ENCODE data around the gene BRD1.

GRCh38 chr22:49852898-49853894 lies 25.5 kb upstream of the BRD1 start, which contains the start of gene ZBED4:
- no peak for TF ChIP-seq CTCF (conservative IDR thresholded peaks at IDR 0.05 in 1 of 2, IDR thresholded peaks at IDR 0.05 in 1 of 2; ENCODE audit: extremely low read depth in 1 of 2, insufficient read depth in 1 of 2, low read depth in 1 of 2, low read length in 2 of 2)
- no peak for TF ChIP-seq EZH2 (IDR thresholded peaks at IDR 0.05; ENCODE audit: borderline replicate concordance, low read length)
